HCT116 (cell line): ENCODE measurements around the gene CKLF. TPM values are rescaled to one million over a fixed set of nuclear protein-coding genes. Genes with fewer than 3 reads are reported as not detected.

Source experiments
- ATAC-seq: fragments of 200-7000 bp; cut with Tn5 transposase; 2 replicates; pipeline ENCODE4 v1.9.1; 2020; ENCODE audit warnings: mild to moderate bottlenecking, moderate library complexity
- BruUV-seq: library from RNA; stranded (reverse); fragments of 400-500 nt; replicated peaks from 2 replicates; lab custom pipeline; 2021; lab: Mats Ljungman, UMichigan
- CTCF ChIA-PET: fragments of 300-600 bp; sonication (Branson Sonifier 250); formaldehyde crosslinking; loops from one replicate; lab custom pipeline; 2021; ENCODE audit warnings: antibody characterized with exemption; lab: Charles Lee
- POLR2A ChIA-PET: fragments of 300-600, 350-600 bp; sonication (Branson Sonifier 250); formaldehyde crosslinking; loops from one replicate; lab custom pipeline; 2021; ENCODE audit warnings: antibody characterized with exemption; lab: Charles Lee
- RAD21 ChIA-PET, 2 experiments: fragments of 300-600 bp; sonication (Branson Sonifier 250); formaldehyde crosslinking; loops; one replicate each; lab custom pipeline; 2023; ENCODE audit warnings: low total read pairs in 2 of 2; ENCODE audit not compliant: uncharacterized antibody in 2 of 2, unreplicated experiment in 2 of 2, low non-redundant PET in 1 of 2; lab: Charles Lee
- DNase-seq: peaks from one replicate; pipeline ENCODE4 v3.0.0-alpha.2; 2010; ENCODE audit warnings: low read depth, low spot score
- H2AFZ ChIP-seq: fragments of 200-600 bp; shearing (Covaris generic), sonication (generic); 2 replicates; pipeline ENCODE4 v1.6.1; 2017; ENCODE audit warnings: low read depth, mixed run types, mixed read lengths, antibody characterized with exemption, low read length; ENCODE audit not compliant: poor library complexity, severe bottlenecking
- H3K27ac ChIP-seq: 2 replicates; pipeline ENCODE4 v1.5.1; 2012; ENCODE audit warnings: low read depth, low read length
- H3K27me3 ChIP-seq: fragments of 200-600 bp; sonication (generic); 2 replicates; pipeline ENCODE4 v1.6.1; 2016; ENCODE audit warnings: mixed run types, low read length, mixed read lengths; ENCODE audit not compliant: insufficient read depth
- H3K36me3 ChIP-seq, 2 experiments: fragments of 200-500 bp in 1 of 2; fragments of 200-600 bp in 1 of 2; sonication (Bioruptor generic) in 1 of 2; sonication (generic) in 1 of 2; 2 replicates each; pipeline versions ENCODE4 v1.5.1 to v1.6.1; 2014 to 2016; ENCODE audit warnings: low read length in 2 of 2, inconsistent platforms in 1 of 2, mixed read lengths in 1 of 2, mixed run types in 1 of 2; ENCODE audit not compliant: insufficient read depth in 2 of 2, control insufficient read depth in 1 of 2
- H3K4me1 ChIP-seq, 2 experiments: fragments of 200-600 bp in 1 of 2; sonication (generic) in 1 of 2; 2 replicates each; pipeline versions ENCODE4 v1.5.1 to v1.6.1; 2012 to 2017; ENCODE audit warnings: low read length in 2 of 2, inconsistent platforms in 1 of 2, mild to moderate bottlenecking in 1 of 2, mixed read lengths in 1 of 2, mixed run types in 1 of 2, moderate library complexity in 1 of 2; ENCODE audit not compliant: insufficient read depth in 2 of 2, control insufficient read depth in 1 of 2
- H3K4me2 ChIP-seq: fragments of 200-600 bp; sonication (generic); 2 replicates; pipeline ENCODE4 v1.6.1; 2017; ENCODE audit warnings: mixed run types, low read length, mixed read lengths
- H3K4me3 ChIP-seq, 2 experiments: fragments of 200-600 bp in 1 of 2; sonication (generic) in 1 of 2; replicated peaks in 1 of 2; 2 replicates each; pipeline ENCODE4 v1.5.1; 2011 to 2016; ENCODE audit warnings: low read length in 2 of 2, control low read depth in 1 of 2, low read depth in 1 of 2, mild to moderate bottlenecking in 1 of 2, mixed read lengths in 1 of 2, mixed run types in 1 of 2
- H3K79me2 ChIP-seq: fragments of 200-600 bp; sonication (generic); 2 replicates; pipeline ENCODE4 v1.6.1; 2017; ENCODE audit warnings: mild to moderate bottlenecking, mixed run types, low read length, moderate library complexity, mixed read lengths; ENCODE audit not compliant: insufficient read depth
- H3K9ac ChIP-seq: fragments of 200-600 bp; sonication (generic); 2 replicates; pipeline ENCODE4 v1.6.1; 2016; ENCODE audit warnings: low read length, mixed read lengths
- H3K9me2 ChIP-seq: fragments of 200-600 bp; sonication (generic), shearing (Covaris generic); 2 replicates; pipeline ENCODE4 v1.6.1; 2017; ENCODE audit warnings: mixed run types, mild to moderate bottlenecking, moderate library complexity; ENCODE audit not compliant: insufficient read depth
- H3K9me3 ChIP-seq, 2 experiments: fragments of 200-500 bp in 1 of 2; fragments of 200-600 bp in 1 of 2; sonication (Bioruptor generic) in 1 of 2; sonication (generic) in 1 of 2; 2 replicates each; pipeline ENCODE4 v1.6.1; 2014 to 2017; ENCODE audit warnings: low read length in 2 of 2, mixed read lengths in 2 of 2, inconsistent platforms in 1 of 2, low read depth in 1 of 2, mild to moderate bottlenecking in 1 of 2, mixed run types in 1 of 2, moderate library complexity in 1 of 2; ENCODE audit not compliant: control insufficient read depth in 1 of 2, insufficient read depth in 1 of 2
- H4K20me1 ChIP-seq: fragments of 200-600 bp; sonication (generic), shearing (Covaris generic); 2 replicates; pipeline ENCODE4 v1.6.1; 2017; ENCODE audit warnings: mixed run types, mild to moderate bottlenecking, moderate library complexity; ENCODE audit not compliant: insufficient read depth
- EGR1 ChIP-seq: IDR thresholded peaks from 2 replicates; pipeline ENCODE4 v1.6.1; 2012; ENCODE audit warnings: low read depth
- ELF1 ChIP-seq: IDR thresholded peaks from 2 replicates; pipeline ENCODE4 v1.6.1; 2012; ENCODE audit warnings: low read depth, borderline replicate concordance
- REST ChIP-seq: IDR thresholded peaks from 2 replicates; pipeline ENCODE4 v1.6.1; 2012; ENCODE audit warnings: low read depth
- intact Hi-C: fragments of 100-400 bp; cut with micrococcal nuclease; formaldehyde crosslinking; loops from 2 replicates; pipeline ENCODE4 v1.10.0; 2022
- total RNA-seq: library from RNA; stranded (reverse); gene quantifications from one replicate; pipeline ENCODE4 v1.2.1, GENCODE V29; 2021; ENCODE audit not compliant: unreplicated experiment
- TF ChIP-seq, protein P1 (sequence below), 3 experiments: fragments of 200-600 bp in 1 of 3; sonication (generic) in 1 of 3; IDR thresholded peaks in 2 of 3; conservative IDR thresholded peaks in 1 of 3; 2 replicates each; pipeline ENCODE4 v1.5.1; 2012 to 2017; ENCODE audit warnings: low read depth in 2 of 3, low read length in 2 of 3, antibody characterized with exemption in 1 of 3, borderline replicate concordance in 1 of 3, control low read depth in 1 of 3, mild to moderate bottlenecking in 1 of 3, mixed read lengths in 1 of 3, mixed run types in 1 of 3, moderate library complexity in 1 of 3; ENCODE audit not compliant: insufficient read depth in 1 of 3

Gene CKLF
- total RNA-seq, 1 experiment from 2014 or later, result 38.6 TPM

DNA sequence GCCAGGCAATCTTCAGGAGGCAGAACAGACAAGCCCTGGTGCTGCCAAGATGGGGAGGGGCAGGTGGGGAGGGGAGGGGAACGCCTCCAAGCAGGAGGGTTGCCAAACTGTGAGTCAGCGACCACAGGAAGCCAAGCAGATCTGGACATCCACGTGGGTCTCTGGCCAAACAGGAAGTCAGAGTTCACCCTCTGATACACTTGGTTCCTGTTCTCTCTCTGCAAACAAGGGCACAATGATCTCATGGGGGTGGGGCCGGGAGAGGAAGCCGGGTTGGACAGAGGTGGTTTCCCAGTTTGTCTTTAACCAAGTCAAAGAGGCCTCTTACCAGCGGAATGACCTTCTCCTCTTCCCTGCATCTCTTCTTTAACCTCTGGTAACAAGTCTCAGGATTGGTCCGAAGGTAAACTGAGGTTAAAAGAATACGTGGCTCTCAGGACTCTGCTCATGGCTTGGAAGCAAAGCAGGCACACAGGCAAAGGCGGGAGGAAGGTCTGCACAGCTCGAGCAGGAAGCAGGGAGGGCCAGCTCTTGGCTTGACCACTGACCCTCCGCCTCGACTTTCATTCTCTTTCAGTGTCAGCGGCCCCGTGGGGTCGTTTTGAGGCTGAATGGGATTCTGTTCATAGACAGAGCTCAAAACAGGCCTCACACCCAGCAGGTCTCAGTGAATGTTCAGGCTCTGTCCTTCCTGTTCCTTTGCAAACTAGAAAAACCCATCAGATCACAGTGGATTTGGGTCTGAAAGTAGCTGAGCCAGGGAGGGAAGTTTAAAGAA is 35.4 kb upstream of the CKLF start (continued):
- TF ChIP-seq, protein P1, sequence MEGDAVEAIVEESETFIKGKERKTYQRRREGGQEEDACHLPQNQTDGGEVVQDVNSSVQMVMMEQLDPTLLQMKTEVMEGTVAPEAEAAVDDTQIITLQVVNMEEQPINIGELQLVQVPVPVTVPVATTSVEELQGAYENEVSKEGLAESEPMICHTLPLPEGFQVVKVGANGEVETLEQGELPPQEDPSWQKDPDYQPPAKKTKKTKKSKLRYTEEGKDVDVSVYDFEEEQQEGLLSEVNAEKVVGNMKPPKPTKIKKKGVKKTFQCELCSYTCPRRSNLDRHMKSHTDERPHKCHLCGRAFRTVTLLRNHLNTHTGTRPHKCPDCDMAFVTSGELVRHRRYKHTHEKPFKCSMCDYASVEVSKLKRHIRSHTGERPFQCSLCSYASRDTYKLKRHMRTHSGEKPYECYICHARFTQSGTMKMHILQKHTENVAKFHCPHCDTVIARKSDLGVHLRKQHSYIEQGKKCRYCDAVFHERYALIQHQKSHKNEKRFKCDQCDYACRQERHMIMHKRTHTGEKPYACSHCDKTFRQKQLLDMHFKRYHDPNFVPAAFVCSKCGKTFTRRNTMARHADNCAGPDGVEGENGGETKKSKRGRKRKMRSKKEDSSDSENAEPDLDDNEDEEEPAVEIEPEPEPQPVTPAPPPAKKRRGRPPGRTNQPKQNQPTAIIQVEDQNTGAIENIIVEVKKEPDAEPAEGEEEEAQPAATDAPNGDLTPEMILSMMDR (IDR thresholded peaks at IDR 0.05 in 2 of 3, conservative IDR thresholded peaks at IDR 0.05 in 1 of 3; ENCODE audit: borderline replicate concordance in 1 of 3, insufficient read depth in 1 of 3, low read depth in 2 of 3, low read length in 2 of 3), result no peak

- no peak for ATAC-seq
These were observed 34.7 kb upstream of the CKLF start for GRCh38 chr16:66517586-66518263.

More at GRCh38 chr16:66517586-66518263, 34.7 kb upstream of the CKLF start:
- Histone ChIP-seq H2AFZ (no peak overlapping the region), H3K4me3 (peak overlapping the region in 1 of 2 experiments; percentile 33; a peak in 2 of 4 replicates), H3K9me3 (no peaks in the 10 kb centered on the region), H3K36me3 (no peaks in the 10 kb centered on the region), H3K27me3 (no peaks in the 10 kb centered on the region), H3K9ac (peak overlapping the region; percentile 52), H3K79me2 (no peaks in the 10 kb centered on the region), H3K9me2 (no peaks in the 10 kb centered on the region), H3K27ac (peak overlapping the region; percentile 78), H3K4me1 (peaks cover 55 to 70% of the 10 kb centered on the region in 2 experiments), H3K4me2 (peak overlapping the region; percentile 67), H4K20me1 (no peaks in the 10 kb centered on the region)
- DNase-seq, result no peak
- TF ChIP-seq REST (no peak), EGR1 (no peak), ELF1 (no peak)
- CTCF ChIA-PET, result interaction anchor here (1.0 kb wide), 1 partner anchor 91 kb away, joined by 3 read pairs; no protein-coding TSS in a partner anchor
- intact Hi-C loops, result no loop called here
- POLR2A ChIA-PET, result no interaction called here
- no TSS peak for BruUV-seq
- RAD21 ChIA-PET, result no interaction called here
